Brain microvascular endothelial cell (primary cell): ENCODE results near the gene HUS1B.
A peak's percentile ranks its signal among the peaks of the same experiment; 100 is the strongest.

Experiments used
- DNase-seq: peaks from one replicate; pipeline ENCODE4 v3.0.0-alpha.2; 2020
- H3K27ac ChIP-seq: fragments of 250-450 bp; sonication (Bioruptor Pico); 2 replicates; pipeline ENCODE4 v1.5.1; 2020; ENCODE audit warnings: mild to moderate bottlenecking, moderate library complexity
- H3K27me3 ChIP-seq: fragments of 250-450 bp; sonication (Bioruptor Pico); replicated peaks from 2 replicates; pipeline ENCODE4 v1.5.1; 2020; ENCODE audit warnings: mild to moderate bottlenecking
- H3K36me3 ChIP-seq: fragments of 250-450 bp; sonication (Bioruptor Pico); replicated peaks from 2 replicates; pipeline ENCODE4 v1.5.1; 2020; ENCODE audit warnings: mild to moderate bottlenecking
- H3K4me3 ChIP-seq: 2 replicates; pipeline ENCODE4 v1.5.1; 2011; ENCODE audit warnings: low read depth, mild to moderate bottlenecking, control low read depth, low read length, moderate library complexity
- CTCF ChIP-seq: IDR thresholded peaks from 2 replicates; pipeline ENCODE4 v1.5.1; 2011; ENCODE audit warnings: low read depth, mild to moderate bottlenecking, moderate library complexity, low read length, control low read depth, inconsistent platforms; ENCODE audit errors: missing control alignments
- in situ Hi-C: cut with HindIII; loops from 2 replicates; pipeline ENCODE4 v1.10.0; 2017; ENCODE audit warnings: low sequenced_read_pairs, low pct_ligation_motif_present

Gene HUS1B

GRCh38 chr6:620166-620565 is 36.7 kb downstream of the HUS1B start:
- DNase-seq: no peak
- in situ Hi-C loops: no loop called here
- peaks cover 7% of the 10 kb centered on the region for H3K36me3 ChIP-seq

GRCh38 chr6:617456-618100 is 39.3 kb downstream of the HUS1B start:
- Histone ChIP-seq H3K4me3 (no peak overlapping the region), H3K36me3 (peaks cover 10% of the 10 kb centered on the region), H3K27me3 (no peaks in the 10 kb centered on the region), H3K27ac (no peak overlapping the region)
- TF ChIP-seq CTCF: peak; percentile 38
- no peak for DNase-seq
- in situ Hi-C loops: no loop called here

More at GRCh38 chr6:620166-620565, 36.7 kb downstream of the HUS1B start:
- no peak for TF ChIP-seq CTCF
- Histone ChIP-seq H3K4me3 (no peak overlapping the region), H3K27ac (no peak overlapping the region), H3K27me3 (no peaks in the 10 kb centered on the region)

GRCh38 chr6:613981-614380 is 42.9 kb downstream of the HUS1B start:
- Histone ChIP-seq H3K36me3 (peaks cover 10% of the 10 kb centered on the region), H3K27me3 (no peaks in the 10 kb centered on the region), H3K27ac (no peak overlapping the region), H3K4me3 (no peak overlapping the region)
- in situ Hi-C loops: no loop called here
- no peak for DNase-seq
- TF ChIP-seq CTCF: no peak

- Histone ChIP-seq H3K36me3 (peaks cover 11% of the 10 kb centered on the region), H3K27me3 (no peaks in the 10 kb centered on the region), H3K27ac (no peak overlapping the region), H3K4me3 (no peak overlapping the region)
- no peak for TF ChIP-seq CTCF
- DNase-seq: no peak
- in situ Hi-C loops: no loop called here
Observed at GRCh38 chr6:611928-612327, 45.0 kb downstream of the HUS1B start.

GRCh38 chr6:610882-611281 is 46.0 kb downstream of the HUS1B start:
- TF ChIP-seq CTCF: no peak
- Histone ChIP-seq H3K27me3 (no peaks in the 10 kb centered on the region), H3K4me3 (no peak overlapping the region), H3K27ac (no peak overlapping the region), H3K36me3 (peaks cover 15% of the 10 kb centered on the region)
- in situ Hi-C loops: no loop called here
- no peak for DNase-seq

GRCh38 chr6:609905-610304 is 47.0 kb downstream of the HUS1B start:
- Histone ChIP-seq H3K27me3 (no peaks in the 10 kb centered on the region), H3K4me3 (no peak overlapping the region), H3K27ac (no peak overlapping the region), H3K36me3 (peaks cover 11% of the 10 kb centered on the region)
- no peak for DNase-seq
- in situ Hi-C loops: no loop called here
- no peak for TF ChIP-seq CTCF
